PC-9 (cell line): ENCODE results near the gene ATAD3C. TPM values are rescaled to one million over a fixed set of nuclear protein-coding genes. Genes with fewer than 3 reads are reported as not detected.
"Not testable (repeated sequence)": the region's sequence is repeated elsewhere in the genome, so short reads cannot be mapped to it uniquely, and the experiment has no call there.

Experiments used
- BruUV-seq: library from RNA; stranded (reverse); fragments of 400-500 nt; replicated peaks from 2 replicates; lab custom pipeline; 2021; lab: Mats Ljungman, UMichigan
- CTCF ChIA-PET: fragments of 300-600 bp; sonication (Branson Sonifier 250); formaldehyde crosslinking; loops from one replicate; lab custom pipeline; 2022; ENCODE audit warnings: antibody characterized with exemption; lab: Charles Lee
- POLR2A ChIA-PET: fragments of 300-600 bp; sonication (Branson Sonifier 250); formaldehyde crosslinking; loops from one replicate; lab custom pipeline; 2022; ENCODE audit warnings: antibody characterized with exemption; ENCODE audit not compliant: unreplicated experiment; lab: Charles Lee
- DNase-seq, 2 experiments: peaks; one replicate each; pipeline versions ENCODE4 v3.0.0 to v3.0.0-alpha.2; 2015 to 2022; ENCODE audit warnings: mixed read lengths in 1 of 2
- H2AFZ ChIP-seq: fragments of 200-600 bp; sonication (generic); 2 replicates; pipeline ENCODE4 v1.8.1; 2017; ENCODE audit warnings: antibody characterized with exemption
- H3F3A ChIP-seq: fragments of 200-600 bp; sonication (generic); 2 replicates; pipeline ENCODE4 v1.8.1; 2017; ENCODE audit warnings: antibody characterized with exemption, mild to moderate bottlenecking, low read depth; ENCODE audit not compliant: insufficient read depth
- H3K27ac ChIP-seq: fragments of 200-600 bp; sonication (generic); 2 replicates; pipeline ENCODE4 v1.6.1; 2016; ENCODE audit warnings: mixed run types
- H3K27me3 ChIP-seq: fragments of 200-600 bp; sonication (generic); 2 replicates; pipeline ENCODE4 v1.6.1; 2016; ENCODE audit warnings: low read depth, mixed run types; ENCODE audit not compliant: insufficient read depth
- H3K36me3 ChIP-seq: fragments of 200-600 bp; sonication (generic); 2 replicates; pipeline ENCODE4 v1.6.1; 2016; ENCODE audit warnings: low read depth, mixed run types
- H3K4me1 ChIP-seq: fragments of 200-600 bp; sonication (generic); replicated peaks from 2 replicates; pipeline ENCODE4 v1.6.1; 2016; ENCODE audit warnings: mixed run types; ENCODE audit not compliant: insufficient read depth
- H3K4me2 ChIP-seq: fragments of 200-600 bp; sonication (generic); 2 replicates; pipeline ENCODE4 v1.6.1; 2017; ENCODE audit warnings: mixed run types
- H3K4me3 ChIP-seq: fragments of 200-600 bp; sonication (generic); 2 replicates; pipeline ENCODE4 v1.6.1; 2016; ENCODE audit warnings: mixed run types
- H3K79me2 ChIP-seq: fragments of 200-600 bp; sonication (generic); 2 replicates; pipeline ENCODE4 v1.6.1; 2017; ENCODE audit warnings: low read depth, mixed run types
- H3K9me2 ChIP-seq: fragments of 200-600 bp; sonication (generic); 2 replicates; pipeline ENCODE4 v1.8.1; 2017; ENCODE audit warnings: mild to moderate bottlenecking; ENCODE audit not compliant: insufficient read depth
- H3K9me3 ChIP-seq: fragments of 200-600 bp; sonication (generic); 2 replicates; pipeline ENCODE4 v1.8.1; 2016; ENCODE audit warnings: low read depth; ENCODE audit not compliant: insufficient read depth
- H4K20me1 ChIP-seq: fragments of 200-600 bp; sonication (generic); 2 replicates; pipeline ENCODE4 v1.8.1; 2017; ENCODE audit not compliant: insufficient read depth
- CTCF ChIP-seq: fragments of 200-600 bp; sonication (generic); conservative IDR thresholded peaks from 2 replicates; pipeline ENCODE4 v1.6.1; 2017; ENCODE audit warnings: mixed run types, antibody characterized with exemption, mild to moderate bottlenecking, moderate library complexity
- EZH2 ChIP-seq: fragments of 200-600 bp; sonication (generic); IDR thresholded peaks from 2 replicates; pipeline ENCODE4 v1.8.0; 2017; ENCODE audit warnings: antibody characterized with exemption, low read depth
- intact Hi-C: fragments of 100-400 bp; cut with micrococcal nuclease; formaldehyde crosslinking; loops from one replicate; pipeline ENCODE4 v1.10.0; 2022; ENCODE audit not compliant: unreplicated experiment
- total RNA-seq: library from RNA; stranded (reverse); gene quantifications from 2 replicates; pipeline ENCODE4 v1.2.3, GENCODE V29; 2021

The ATAD3C gene
- total RNA-seq, 1 experiment from 2014 or later: 4.0 TPM

- DNase-seq: no peak
- no peaks in the 10 kb centered on the region for H3K9me2 ChIP-seq
- no TSS peak for BruUV-seq
- TF ChIP-seq CTCF (no peak), EZH2 (no peak)
- H3K4me1 ChIP-seq: no peaks in the 10 kb centered on the region
- no peak overlapping the region for H3K27ac ChIP-seq
- intact Hi-C loops: no loop called here
- no peaks in the 10 kb centered on the region for H3F3A ChIP-seq
- POLR2A ChIA-PET: no interaction called here
- no peaks in the 10 kb centered on the region for H4K20me1 ChIP-seq
- H3K27me3 ChIP-seq: no peaks in the 10 kb centered on the region
- no peak overlapping the region for H3K4me2 ChIP-seq
- H2AFZ ChIP-seq: no peak overlapping the region
- no peak overlapping the region for H3K4me3 ChIP-seq
- no peaks in the 10 kb centered on the region for H3K36me3 ChIP-seq
- no peaks in the 10 kb centered on the region for H3K9me3 ChIP-seq
- CTCF ChIA-PET: interaction anchor here (0.6 kb wide), 1 partner anchor 77 kb away, joined by 4 read pairs; the partner anchor contains the start of gene AURKAIP1
- H3K79me2 ChIP-seq: no peaks in the 10 kb centered on the region
These were observed 2.3 kb downstream of the ATAD3C start for GRCh38 chr1:1451696-1452364.

- CTCF ChIA-PET: not testable (repeated sequence)
These were observed 2.9 kb downstream of the ATAD3C start for GRCh38 chr1:1452365-1452739.

GRCh38 chr1:1452882-1453281 lies 3.4 kb downstream of the ATAD3C start:
- no peaks in the 10 kb centered on the region for H3K36me3 ChIP-seq
- intact Hi-C loops: no loop called here
- ChIA-PET CTCF (no interaction called here), POLR2A (no interaction called here)
- BruUV-seq: no TSS peak
- no peak overlapping the region for H3K4me3 ChIP-seq
- no peaks in the 10 kb centered on the region for H3K9me3 ChIP-seq
- H3F3A ChIP-seq: no peaks in the 10 kb centered on the region
- TF ChIP-seq EZH2 (no peak), CTCF (no peak)
- H3K9me2 ChIP-seq: no peaks in the 10 kb centered on the region
- H3K4me1 ChIP-seq: no peaks in the 10 kb centered on the region
- no peaks in the 10 kb centered on the region for H3K79me2 ChIP-seq
- H3K4me2 ChIP-seq: no peak overlapping the region
- no peaks in the 10 kb centered on the region for H4K20me1 ChIP-seq
- H2AFZ ChIP-seq: no peak overlapping the region
- H3K27ac ChIP-seq: no peak overlapping the region
- no peaks in the 10 kb centered on the region for H3K27me3 ChIP-seq
- no peak for DNase-seq

More at GRCh38 chr1:1452365-1452739, 2.9 kb downstream of the ATAD3C start:
- intact Hi-C loops, H3K4me1 ChIP-seq, H3K27me3 ChIP-seq, H3K79me2 ChIP-seq, DNase-seq, H3K27ac ChIP-seq, BruUV-seq, H3K36me3 ChIP-seq, H4K20me1 ChIP-seq, H3K4me2 ChIP-seq, H3K9me2 ChIP-seq, H3F3A ChIP-seq, H3K4me3 ChIP-seq, H3K9me3 ChIP-seq, POLR2A ChIA-PET, H2AFZ ChIP-seq: not testable (repeated sequence)

- H3K9me3 ChIP-seq, H3K27me3 ChIP-seq, DNase-seq, BruUV-seq, H2AFZ ChIP-seq, H3K4me1 ChIP-seq, H3K27ac ChIP-seq, H4K20me1 ChIP-seq, H3K79me2 ChIP-seq, H3K4me2 ChIP-seq, intact Hi-C loops, H3F3A ChIP-seq, POLR2A ChIA-PET, H3K4me3 ChIP-seq, H3K36me3 ChIP-seq, H3K9me2 ChIP-seq, CTCF ChIA-PET: not testable (repeated sequence)
These were observed 5.0 kb downstream of the ATAD3C start for GRCh38 chr1:1454286-1455056.
